Right cardiac atrium (tissue), 5 donors: ENCODE data around the gene CADPS2. TPM values are rescaled to one million over a fixed set of nuclear protein-coding genes. Genes with fewer than 3 reads are reported as not detected.
A peak's percentile ranks its signal among the peaks of the same experiment; 100 is the strongest.

Experiments
- ATAC-seq, 2 donors: fragments of 200-7000 bp; cut with Tn5 transposase; one replicate each; pipeline versions ENCODE4 v1.8.0 to v1.9.1; 2020; ENCODE audit warnings: moderate library complexity in 2 of 2, mild to moderate bottlenecking in 1 of 2
- DNase-seq, 3 donors: peaks; one replicate each; pipeline ENCODE4 v3.0.0-alpha.2; 2020
- H3K27ac ChIP-seq: one replicate; pipeline ENCODE4 v1.5.1; 2013; ENCODE audit warnings: mild to moderate bottlenecking, low read length, control low read depth, moderate library complexity
- H3K27me3 ChIP-seq: one replicate; pipeline ENCODE4 v1.6.1; 2013; ENCODE audit not compliant: control insufficient read depth, insufficient read depth
- H3K4me1 ChIP-seq: one replicate; pipeline ENCODE4 v1.6.1; 2013; ENCODE audit warnings: low read length; ENCODE audit not compliant: control insufficient read depth, insufficient read depth
- H3K4me3 ChIP-seq: one replicate; pipeline ENCODE4 v1.5.1; 2013; ENCODE audit warnings: low read length, control low read depth
- H3K9me3 ChIP-seq: one replicate; pipeline ENCODE4 v1.6.1; 2013; ENCODE audit warnings: low read length; ENCODE audit not compliant: control insufficient read depth
- WGBS: extraction: QIAGEN DNeasy Blood & Tissue Kit; methylation state at CpG from one replicate; pipeline ENCODE4 v1.1.7; 2013; 5-methylcytosine and 5-hydroxymethylcytosine counted together
- intact Hi-C, 4 donors: fragments of 100-400 bp; cut with DNase I; formaldehyde crosslinking; loops; one replicate each; pipeline versions ENCODE4 v1.11.0 to v1.14.0; 2022 to 2023
- polyA plus RNA-seq: library from polyadenylated mRNA; stranded (reverse); fragments of 200-250 nt; gene quantifications from one replicate; pipeline ENCODE4 v1.2.3, GENCODE V29; 2013
- total RNA-seq, 4 donors: library from RNA; stranded (reverse); fragmentation: NEBNext Ultra II Directional; extraction: Animal tissue kit (Norgen Biotek cat#: 25700); gene quantifications; one replicate each; pipeline ENCODE4 v1.2.1, GENCODE V29; 2021
- donor health status: healthy with polysubstance abuse.
- donor health status: DM: no; HTN: yes; CAD: no.
- donor health status: DM: no; HTN: no; CAD: no.
- donor health status: DM: no; HTN: yes; CAD: no; lungs with severe emphysema.
- donor health status: DM: yes; HTN: yes; CAD: no.

Gene CADPS2
- total and polyA plus RNA-seq, 5 donors = 10.4 to 14.1 (median 11.5) TPM

- 77% methylated on average over 2 of the region's 2 CpGs for WGBS
Observed at GRCh38 chr7:122829962-122830361, 56.3 kb downstream of the CADPS2 start.

GRCh38 chr7:122827763-122828162 is 58.5 kb downstream of the CADPS2 start:
- Histone ChIP-seq H3K27me3 (no peaks in the 10 kb centered on the region), H3K4me1 (no peaks in the 10 kb centered on the region), H3K27ac (no peak overlapping the region), H3K4me3 (no peak overlapping the region), H3K9me3 (no peaks in the 10 kb centered on the region)
- intact Hi-C loops = no loop called here
- ATAC-seq (no peak), DNase-seq (no peak)

More at GRCh38 chr7:122829962-122830361, 56.3 kb downstream of the CADPS2 start:
- DNase-seq (no peak), ATAC-seq (no peak)
- Histone ChIP-seq H3K27me3 (no peaks in the 10 kb centered on the region), H3K27ac (no peak overlapping the region), H3K4me1 (no peaks in the 10 kb centered on the region), H3K9me3 (no peaks in the 10 kb centered on the region), H3K4me3 (no peak overlapping the region)
- intact Hi-C loops = no loop called here

GRCh38 chr7:122813845-122814244 is 72.4 kb downstream of the CADPS2 start:
- Histone ChIP-seq H3K4me1 (no peaks in the 10 kb centered on the region), H3K27ac (no peak overlapping the region), H3K27me3 (no peaks in the 10 kb centered on the region), H3K9me3 (no peaks in the 10 kb centered on the region), H3K4me3 (no peak overlapping the region)
- DNase-seq = no peak
- ATAC-seq = no peak
- intact Hi-C loops = no loop called here
- WGBS = 95% methylated on average over 3 of the region's 3 CpGs

- 93% methylated on average over 1 of the region's 1 CpG for WGBS
- intact Hi-C loops = loop anchor here in 3 of 4 donors (5.0 to 10.0 kb wide), 3 partner anchors 81 to 353 kb away; partner anchors contain the start of gene CADPS2 (in 1 of the 3)
- no peak overlapping the region for H3K27ac ChIP-seq
Observed at GRCh38 chr7:122803851-122804250, 82.4 kb downstream of the CADPS2 start.

GRCh38 chr7:122803323-122803722 is 82.9 kb downstream of the CADPS2 start:
- peak; percentile 50 to 77 for ATAC-seq

More at GRCh38 chr7:122803851-122804250, 82.4 kb downstream of the CADPS2 start:
- H3K4me3 ChIP-seq = no peak overlapping the region
- DNase-seq = no peak
- no peaks in the 10 kb centered on the region for H3K4me1 ChIP-seq
- H3K27me3 ChIP-seq = no peaks in the 10 kb centered on the region
- no peaks in the 10 kb centered on the region for H3K9me3 ChIP-seq
- peak in 1 of 2 donors; percentile 73 for ATAC-seq

GRCh38 chr7:122802301-122802751 is 83.9 kb downstream of the CADPS2 start:
- no peaks in the 10 kb centered on the region for H3K4me1 ChIP-seq
- no peak overlapping the region for H3K4me3 ChIP-seq
- no peaks in the 10 kb centered on the region for H3K27me3 ChIP-seq
- intact Hi-C loops = loop anchor here in 3 of 4 donors (5.0 to 10.0 kb wide), 3 partner anchors 82 to 355 kb away; partner anchors contain the start of gene CADPS2 (in 1 of the 3)
- H3K27ac ChIP-seq = peak overlapping the region; percentile 88
- WGBS = 45% methylated on average over 6 of the region's 6 CpGs
- ATAC-seq = peak; percentile 83 to 96
- peak; percentile 32 to 48 (median 32) for DNase-seq
- no peaks in the 10 kb centered on the region for H3K9me3 ChIP-seq

More at GRCh38 chr7:122803323-122803722, 82.9 kb downstream of the CADPS2 start:
- DNase-seq = peak in 1 of 3 donors; percentile 45
- no peaks in the 10 kb centered on the region for H3K27me3 ChIP-seq
- intact Hi-C loops = loop anchor here in 3 of 4 donors (5.0 to 10.0 kb wide), 3 partner anchors 81 to 354 kb away; partner anchors contain the start of gene CADPS2 (in 1 of the 3)
- peak overlapping the region; percentile 4 for H3K27ac ChIP-seq
- H3K9me3 ChIP-seq = no peaks in the 10 kb centered on the region
- H3K4me3 ChIP-seq = no peak overlapping the region
- WGBS = 35% methylated on average over 2 of the region's 2 CpGs
- no peaks in the 10 kb centered on the region for H3K4me1 ChIP-seq

- Histone ChIP-seq H3K4me3 (no peak overlapping the region), H3K27ac (no peak overlapping the region), H3K9me3 (no peaks in the 10 kb centered on the region), H3K4me1 (peaks cover 2% of the 10 kb centered on the region), H3K27me3 (no peaks in the 10 kb centered on the region)
- no peak for DNase-seq
- no peak for ATAC-seq
- WGBS = 93% methylated on average over 3 of the region's 3 CpGs
- intact Hi-C loops = no loop called here
Observed at GRCh38 chr7:122791959-122792545, 94.2 kb downstream of the CADPS2 start.

GRCh38 chr7:122790591-122790990 is 95.7 kb downstream of the CADPS2 start:
- no peak for ATAC-seq
- no peak overlapping the region for H3K4me3 ChIP-seq
- 88% methylated on average over 2 of the region's 2 CpGs for WGBS
- H3K27me3 ChIP-seq = no peaks in the 10 kb centered on the region
- no peaks in the 10 kb centered on the region for H3K9me3 ChIP-seq
- intact Hi-C loops = no loop called here
- no peak overlapping the region for H3K27ac ChIP-seq
- peaks cover 2% of the 10 kb centered on the region for H3K4me1 ChIP-seq
- no peak for DNase-seq

GRCh38 chr7:122790132-122790531 is 96.1 kb downstream of the CADPS2 start:
- H3K4me1 ChIP-seq = peaks cover 2% of the 10 kb centered on the region
- ATAC-seq (no peak), DNase-seq (no peak)
- H3K27me3 ChIP-seq = no peaks in the 10 kb centered on the region
- H3K4me3 ChIP-seq = no peak overlapping the region
- WGBS = 80% methylated on average over 3 of the region's 3 CpGs
- no peaks in the 10 kb centered on the region for H3K9me3 ChIP-seq
- H3K27ac ChIP-seq = no peak overlapping the region
- intact Hi-C loops = no loop called here

GRCh38 chr7:122789156-122789555 is 97.1 kb downstream of the CADPS2 start:
- Histone ChIP-seq H3K27me3 (no peaks in the 10 kb centered on the region), H3K27ac (no peak overlapping the region), H3K9me3 (no peaks in the 10 kb centered on the region), H3K4me1 (peaks cover 2% of the 10 kb centered on the region), H3K4me3 (no peak overlapping the region)
- 40% methylated on average over 1 of the region's 1 CpG for WGBS
- no peak for DNase-seq
- ATAC-seq = no peak
- intact Hi-C loops = no loop called here

- no peak overlapping the region for H3K27ac ChIP-seq
- ATAC-seq = no peak
- no peak overlapping the region for H3K4me3 ChIP-seq
- no peaks in the 10 kb centered on the region for H3K27me3 ChIP-seq
- intact Hi-C loops = no loop called here
- no peak for DNase-seq
- no peaks in the 10 kb centered on the region for H3K9me3 ChIP-seq
- 71% methylated on average over 4 of the region's 4 CpGs for WGBS
- H3K4me1 ChIP-seq = peaks cover 1% of the 10 kb centered on the region
Observed at GRCh38 chr7:122770686-122771335, 115.4 kb downstream of the CADPS2 start.
